Activated CD8-positive, alpha-beta T cell treated with anti-CD3 and anti-CD28 coated beads, Interleukin-2, amount 10 ng/mL, durations not matched to agents 7 days and 5 days (primary cell): ENCODE data around the gene IGFN1. TPM values are rescaled to one million over a fixed set of nuclear protein-coding genes. Genes with fewer than 3 reads are reported as not detected.

Experiments
- ATAC-seq: fragments of 150-1000 bp; cut with Tn5 transposase; one replicate; pipeline ENCODE4 v1.10.0; 2021; ENCODE audit warnings: moderate library complexity
- CTCF ChIA-PET: fragments of 350-600 bp; sonication (Branson Sonifier 250); formaldehyde crosslinking; loops from one replicate; lab custom pipeline; 2021; ENCODE audit warnings: antibody characterized with exemption; lab: Charles Lee
- POLR2A ChIA-PET: fragments of 350-600 bp; sonication (Branson Sonifier 250); formaldehyde crosslinking; loops from one replicate; lab custom pipeline; 2021; ENCODE audit warnings: antibody characterized with exemption; lab: Charles Lee
- DNase-seq: peaks from one replicate; pipeline ENCODE4 v3.0.0-alpha.2; 2020
- H3K27ac Mint-ChIP-seq: one replicate; pipeline ENCODE4 v1.8.0; 2021; ENCODE audit warnings: mild to moderate bottlenecking, mixed read lengths
- H3K27me3 Mint-ChIP-seq: one replicate; pipeline ENCODE4 v1.8.0; 2021; ENCODE audit warnings: low read depth, mixed read lengths
- H3K36me3 Mint-ChIP-seq: one replicate; pipeline ENCODE4 v1.8.0; 2021; ENCODE audit warnings: low read depth, mixed read lengths
- H3K4me1 Mint-ChIP-seq: one replicate; pipeline ENCODE4 v1.8.0; 2021; ENCODE audit warnings: low read depth, mixed read lengths
- H3K4me3 Mint-ChIP-seq: one replicate; pipeline ENCODE4 v1.8.0; 2021; ENCODE audit warnings: mild to moderate bottlenecking, mixed read lengths
- H3K9me3 Mint-ChIP-seq: one replicate; pipeline ENCODE4 v1.8.0; 2022; ENCODE audit warnings: mixed read lengths; ENCODE audit not compliant: insufficient read depth
- total RNA-seq, 2 experiments: library from RNA; stranded (reverse); gene quantifications; one replicate each; pipeline ENCODE4 v1.2.3, GENCODE V29; 2021

Gene IGFN1
- total RNA-seq, 2 experiments from 2014 or later: not detected

DNA sequence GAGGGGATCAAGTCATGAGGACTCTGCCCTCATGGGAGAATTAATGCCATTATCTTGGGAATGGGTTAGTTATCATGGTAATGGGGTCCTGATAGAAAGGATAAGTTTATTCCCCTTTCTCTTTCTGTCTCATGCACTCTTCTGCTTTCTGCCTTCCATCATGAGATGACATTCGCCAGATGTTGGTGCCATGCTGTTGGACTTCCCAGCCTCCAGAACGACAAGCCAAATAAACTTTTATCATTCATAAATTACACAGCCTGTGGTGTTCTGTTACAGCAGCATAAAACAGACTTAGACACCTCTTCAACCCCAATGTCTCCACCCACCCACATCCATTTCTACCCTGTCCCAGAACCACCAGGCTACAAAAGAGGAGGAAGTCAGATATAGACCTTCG lies 11.9 kb upstream of the IGFN1 start:
- ChIA-PET POLR2A (no interaction called here), CTCF (no interaction called here)
- Mint-ChIP-seq H3K27ac (no peak overlapping the region), H3K27me3 (peaks cover 38% of the 10 kb centered on the region), H3K4me1 (no peaks in the 10 kb centered on the region), H3K4me3 (no peak overlapping the region), H3K36me3 (no peaks in the 10 kb centered on the region), H3K9me3 (no peaks in the 10 kb centered on the region)
- ATAC-seq (no peak), DNase-seq (no peak)

- DNase-seq: no peak
- ChIA-PET POLR2A (no interaction called here), CTCF (no interaction called here)
- Mint-ChIP-seq H3K36me3 (no peaks in the 10 kb centered on the region), H3K4me3 (no peak overlapping the region), H3K9me3 (no peaks in the 10 kb centered on the region), H3K27ac (no peak overlapping the region), H3K27me3 (peaks cover 39% of the 10 kb centered on the region), H3K4me1 (no peaks in the 10 kb centered on the region)
- no peak for ATAC-seq
Observed at GRCh38 chr1:201180141-201180540, 10.5 kb upstream of the IGFN1 start.

DNA sequence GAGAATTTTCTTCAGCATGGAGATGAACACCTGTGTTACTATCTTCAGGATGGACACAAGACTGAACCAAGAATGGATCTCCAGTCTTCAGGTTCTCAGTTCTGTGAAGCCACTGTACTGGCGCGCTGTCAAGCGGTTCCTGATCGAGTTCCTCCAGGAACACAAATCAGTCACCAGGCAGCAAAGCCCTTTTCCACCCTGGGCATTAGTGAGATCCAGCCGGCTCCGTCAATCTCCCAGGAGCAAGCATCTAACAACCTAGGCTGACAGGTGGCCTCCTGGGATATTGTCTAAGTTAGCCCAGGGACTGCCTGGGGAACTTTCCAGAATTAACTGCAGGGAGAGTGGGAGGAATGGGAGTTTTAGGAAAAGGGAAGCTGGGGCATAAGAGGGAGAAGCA lies 9.7 kb upstream of the IGFN1 start:
- Mint-ChIP-seq H3K36me3 (no peaks in the 10 kb centered on the region), H3K4me3 (no peak overlapping the region), H3K4me1 (no peaks in the 10 kb centered on the region), H3K9me3 (no peaks in the 10 kb centered on the region), H3K27ac (no peak overlapping the region), H3K27me3 (peaks cover 39% of the 10 kb centered on the region)
- ATAC-seq (no peak), DNase-seq (no peak)
- ChIA-PET POLR2A (no interaction called here), CTCF (no interaction called here)

DNA sequence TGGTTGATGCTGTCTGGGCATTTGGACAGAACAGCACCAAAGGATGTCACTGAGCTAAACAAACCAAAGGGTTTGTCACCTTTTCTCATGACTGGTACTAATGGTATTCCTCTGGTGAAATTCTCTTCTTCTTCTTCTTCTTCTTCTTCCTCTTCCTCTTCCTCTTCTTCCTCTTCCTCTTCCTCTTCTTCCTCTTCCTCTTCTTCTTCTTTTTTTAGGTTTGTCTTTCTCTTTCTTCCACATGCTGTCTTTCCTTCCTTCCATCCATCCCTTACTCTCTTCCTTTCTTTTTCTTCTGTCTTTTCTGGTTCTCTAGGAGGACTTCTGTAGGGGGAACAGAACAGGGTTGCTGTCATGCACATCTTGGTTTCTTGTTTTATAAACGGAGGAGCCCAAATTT lies 9.3 kb upstream of the IGFN1 start:
- peaks cover 39% of the 10 kb centered on the region for H3K27me3 Mint-ChIP-seq
- no peaks in the 10 kb centered on the region for H3K9me3 Mint-ChIP-seq
- H3K36me3 Mint-ChIP-seq: no peaks in the 10 kb centered on the region
- no peak overlapping the region for H3K27ac Mint-ChIP-seq
- DNase-seq (no peak), ATAC-seq (no peak)
- POLR2A ChIA-PET: no interaction called here
- no peak overlapping the region for H3K4me3 Mint-ChIP-seq
- no peaks in the 10 kb centered on the region for H3K4me1 Mint-ChIP-seq
- CTCF ChIA-PET: no interaction called here

DNA sequence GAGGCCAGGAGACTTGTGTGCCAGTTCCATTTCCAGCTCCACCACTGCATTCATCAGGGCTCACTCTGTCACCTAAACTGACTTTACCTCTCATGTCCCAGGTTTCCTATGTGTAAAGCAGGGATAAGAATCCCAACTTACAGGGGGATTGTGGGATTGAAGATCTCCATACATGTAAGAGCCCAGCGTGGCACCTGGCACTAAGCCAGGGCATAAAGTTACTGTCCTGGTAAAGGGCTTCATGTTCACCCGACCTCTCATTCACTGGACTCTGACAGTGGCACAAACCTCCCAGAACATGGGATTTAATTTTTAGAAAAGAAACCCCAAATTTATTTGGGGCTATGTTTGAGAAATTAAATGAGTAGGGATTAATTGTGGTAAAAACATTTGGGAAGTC lies 8.9 kb upstream of the IGFN1 start:
- Mint-ChIP-seq H3K9me3 (no peaks in the 10 kb centered on the region), H3K4me1 (no peaks in the 10 kb centered on the region)
- CTCF ChIA-PET: no interaction called here

DNA sequence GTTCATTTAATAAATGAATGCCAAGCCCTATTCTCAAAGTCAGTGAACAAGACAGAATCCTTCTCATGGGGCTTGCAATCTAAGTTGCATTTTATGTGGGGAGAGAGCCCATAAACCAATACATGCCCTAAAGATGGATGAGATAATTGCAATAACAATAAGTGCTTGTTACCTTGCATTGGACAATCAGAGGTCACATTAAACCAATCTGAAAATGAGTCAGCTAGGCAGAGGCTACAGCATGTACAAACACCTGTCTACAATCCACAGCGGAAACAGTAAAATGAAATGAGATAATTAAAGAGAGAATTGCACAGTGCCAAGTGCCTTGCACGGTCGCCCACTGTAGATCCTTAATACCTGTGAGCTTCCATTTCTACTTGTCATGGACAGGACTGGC lies 7.4 kb upstream of the IGFN1 start:
- Mint-ChIP-seq H3K36me3 (no peaks in the 10 kb centered on the region), H3K4me1 (no peaks in the 10 kb centered on the region), H3K9me3 (no peaks in the 10 kb centered on the region), H3K27me3 (peaks cover 37% of the 10 kb centered on the region), H3K4me3 (no peak overlapping the region), H3K27ac (no peak overlapping the region)
- ATAC-seq: no peak
- no peak for DNase-seq
- POLR2A ChIA-PET: no interaction called here
- CTCF ChIA-PET: no interaction called here

More for the DNA sequence above, 8.9 kb upstream of the IGFN1 start:
- POLR2A ChIA-PET: no interaction called here
- Mint-ChIP-seq H3K36me3 (no peaks in the 10 kb centered on the region), H3K27me3 (peaks cover 39% of the 10 kb centered on the region), H3K27ac (no peak overlapping the region), H3K4me3 (no peak overlapping the region)
- DNase-seq: no peak
- no peak for ATAC-seq

GRCh38 chr1:201183753-201184152 lies 6.9 kb upstream of the IGFN1 start:
- ATAC-seq: no peak
- Mint-ChIP-seq H3K9me3 (no peaks in the 10 kb centered on the region), H3K27me3 (peaks cover 36% of the 10 kb centered on the region), H3K27ac (no peak overlapping the region), H3K4me3 (no peak overlapping the region), H3K36me3 (no peaks in the 10 kb centered on the region), H3K4me1 (no peaks in the 10 kb centered on the region)
- ChIA-PET POLR2A (no interaction called here), CTCF (interaction anchor here (1.5 kb wide), 1 partner anchor 13 kb away, joined by 4 read pairs; no protein-coding TSS in a partner anchor)
- no peak for DNase-seq

GRCh38 chr1:201184307-201185122 lies 6.1 kb upstream of the IGFN1 start:
- DNase-seq (no peak), ATAC-seq (no peak)
- ChIA-PET CTCF (interaction anchor here (1.5 kb wide), 1 partner anchor 14 kb away, joined by 4 read pairs; no protein-coding TSS in a partner anchor), POLR2A (no interaction called here)
- no peaks in the 10 kb centered on the region for H3K9me3 Mint-ChIP-seq
- no peaks in the 10 kb centered on the region for H3K4me1 Mint-ChIP-seq
- H3K36me3 Mint-ChIP-seq: no peaks in the 10 kb centered on the region
- H3K27me3 Mint-ChIP-seq: peaks cover 36% of the 10 kb centered on the region
- H3K4me3 Mint-ChIP-seq: no peak overlapping the region
- no peak overlapping the region for H3K27ac Mint-ChIP-seq

GRCh38 chr1:201185123-201185453 lies 5.5 kb upstream of the IGFN1 start:
- Mint-ChIP-seq H3K4me1 (no peaks in the 10 kb centered on the region), H3K36me3 (no peaks in the 10 kb centered on the region), H3K27ac (no peak overlapping the region), H3K9me3 (no peaks in the 10 kb centered on the region), H3K4me3 (no peak overlapping the region), H3K27me3 (peaks cover 36% of the 10 kb centered on the region)
- CTCF ChIA-PET: interaction anchor here (0.7 to 1.5 kb wide), 2 partner anchors 14 to 31 kb away, joined by 3 to 4 read pairs; partner anchors contain the start of gene TMEM9
- no peak for ATAC-seq
- POLR2A ChIA-PET: no interaction called here
- no peak for DNase-seq

DNA sequence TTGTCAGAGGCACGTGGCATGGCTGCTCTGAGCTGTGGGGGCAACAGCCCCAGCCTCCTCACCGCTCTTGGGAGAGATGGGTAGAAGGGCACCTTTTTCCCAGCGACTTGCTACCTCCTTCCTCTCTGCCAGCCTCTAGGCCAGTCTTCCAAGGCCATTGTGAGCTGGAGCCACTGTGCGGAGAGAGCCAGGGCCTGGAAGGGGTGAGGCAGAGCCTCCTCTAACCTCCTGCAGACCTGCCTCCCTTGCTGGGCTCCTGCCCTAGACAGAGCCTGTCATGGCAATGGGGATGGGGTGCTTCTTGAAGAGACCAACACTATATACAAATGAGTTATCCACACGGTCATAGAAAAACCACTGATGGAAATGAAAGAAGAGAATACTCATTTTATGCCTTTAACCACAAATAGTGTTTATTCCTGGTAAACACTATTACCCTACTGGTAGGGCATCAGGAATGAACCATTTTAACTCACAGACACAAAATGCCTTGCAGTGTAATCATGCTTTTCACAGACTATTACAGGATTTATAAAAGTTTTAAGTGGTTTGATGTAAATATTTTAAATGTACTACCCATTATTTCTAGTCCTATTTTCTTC lies 5.0 kb upstream of the IGFN1 start:
- peaks cover 36% of the 10 kb centered on the region for H3K27me3 Mint-ChIP-seq
- no peaks in the 10 kb centered on the region for H3K36me3 Mint-ChIP-seq
- no peak for ATAC-seq
- ChIA-PET CTCF (interaction anchor here (0.7 to 1.5 kb wide), 2 partner anchors 15 to 32 kb away, joined by 3 to 4 read pairs; partner anchors contain the start of gene TMEM9), POLR2A (no interaction called here)
- H3K4me1 Mint-ChIP-seq: no peaks in the 10 kb centered on the region
- no peaks in the 10 kb centered on the region for H3K9me3 Mint-ChIP-seq
- no peak overlapping the region for H3K27ac Mint-ChIP-seq
- DNase-seq: no peak
- H3K4me3 Mint-ChIP-seq: no peak overlapping the region

DNA sequence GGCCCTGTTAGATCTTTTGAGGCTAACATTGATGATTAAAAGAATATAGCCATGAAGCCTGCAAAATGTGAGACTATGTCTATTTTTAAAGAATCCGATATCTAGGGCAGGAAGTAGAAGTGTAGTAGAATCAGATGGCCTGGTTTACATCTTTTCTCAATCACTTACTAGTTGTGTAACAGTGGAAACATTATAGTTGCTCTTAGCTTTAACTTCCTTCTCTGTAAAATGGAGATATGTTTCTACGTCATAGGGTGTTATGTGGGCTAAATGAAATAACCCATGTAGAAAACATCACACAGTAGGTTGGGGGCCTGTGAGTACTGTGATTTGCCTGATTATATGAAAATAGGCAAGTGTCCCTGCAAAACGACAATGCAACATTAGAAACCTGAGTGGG lies 4.4 kb upstream of the IGFN1 start:
- ATAC-seq: no peak
- Mint-ChIP-seq H3K4me1 (no peaks in the 10 kb centered on the region), H3K9me3 (no peaks in the 10 kb centered on the region), H3K36me3 (no peaks in the 10 kb centered on the region), H3K4me3 (no peak overlapping the region), H3K27ac (no peak overlapping the region), H3K27me3 (peaks cover 32% of the 10 kb centered on the region)
- POLR2A ChIA-PET: no interaction called here
- CTCF ChIA-PET: no interaction called here
- no peak for DNase-seq

GRCh38 chr1:201189085-201189484 lies 1.5 kb upstream of the IGFN1 start:
- H3K36me3 Mint-ChIP-seq: no peaks in the 10 kb centered on the region
- no peak overlapping the region for H3K27ac Mint-ChIP-seq
- no peaks in the 10 kb centered on the region for H3K9me3 Mint-ChIP-seq
- no peak overlapping the region for H3K4me3 Mint-ChIP-seq
- no peak for ATAC-seq
- ChIA-PET CTCF (no interaction called here), POLR2A (no interaction called here)
- DNase-seq: no peak
- H3K27me3 Mint-ChIP-seq: peaks cover 24% of the 10 kb centered on the region
- H3K4me1 Mint-ChIP-seq: peaks cover 2% of the 10 kb centered on the region
